ENCODE measurements around the gene KDM6B.

KDM6B gene

GRCh38 chr17:7824021-7824924, 9.7 kb upstream of the KDM6B start:
- DNase-seq (ENCODE audit: low read depth), result no peak

DNA sequence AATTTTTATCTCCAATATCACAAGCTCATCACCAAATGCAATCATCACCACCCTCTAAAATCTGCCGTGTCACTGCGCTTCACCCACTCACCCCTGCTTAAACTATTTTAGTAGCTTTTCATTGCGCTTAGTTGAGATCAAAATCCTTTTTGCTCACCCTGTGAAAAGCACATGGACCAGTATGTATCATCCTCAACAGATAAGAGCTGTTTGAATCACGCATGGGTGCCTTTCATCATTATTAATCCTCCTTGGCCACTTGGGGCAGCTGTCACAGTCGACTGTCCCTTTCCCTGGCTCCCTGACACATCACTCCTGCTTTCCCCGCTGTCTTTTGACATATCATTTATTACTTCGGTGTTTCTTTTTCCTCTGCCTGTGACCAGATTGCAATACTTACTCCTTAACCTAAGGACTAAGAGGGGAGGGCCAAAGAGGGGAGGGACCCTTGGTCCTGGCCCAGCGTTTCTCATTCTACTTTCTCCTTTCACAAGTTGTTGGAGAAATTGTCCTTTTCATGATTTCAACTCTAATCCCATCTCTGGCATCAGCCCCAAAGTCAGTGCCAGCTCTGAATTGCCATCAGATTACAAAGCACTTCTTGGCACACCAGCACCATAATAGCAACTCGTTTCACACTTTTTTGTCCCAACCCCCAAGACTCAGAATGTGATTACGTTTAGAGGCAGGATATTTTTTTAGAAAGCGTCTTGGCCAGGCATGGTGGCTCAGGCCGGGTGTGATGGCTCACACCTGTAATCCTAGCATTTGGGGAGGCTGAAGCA, 8.6 kb upstream of the KDM6B start:
- no peak for DNase-seq (ENCODE audit: low read depth)

DNA sequence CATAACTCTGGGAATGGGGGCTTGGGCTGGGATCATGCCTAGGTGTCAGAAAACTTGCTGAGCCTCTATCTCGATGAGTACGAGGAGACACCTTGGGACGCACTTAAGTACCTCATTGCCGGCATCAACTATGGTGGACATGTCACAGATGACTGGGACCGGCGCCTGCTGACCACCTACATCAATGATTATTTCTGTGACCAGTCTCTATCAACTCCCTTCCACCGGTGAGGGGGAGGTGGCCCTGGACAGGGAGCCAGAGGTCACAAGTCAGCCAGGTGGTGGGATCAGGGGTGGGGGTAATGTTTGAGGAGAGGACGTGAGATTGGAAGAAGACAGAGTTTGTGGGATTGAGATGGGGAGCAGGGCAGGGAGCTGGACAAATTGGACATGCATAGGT, 3.4 kb upstream of the KDM6B start:
- DNase-seq (ENCODE audit: low read depth), result no peak

DNA sequence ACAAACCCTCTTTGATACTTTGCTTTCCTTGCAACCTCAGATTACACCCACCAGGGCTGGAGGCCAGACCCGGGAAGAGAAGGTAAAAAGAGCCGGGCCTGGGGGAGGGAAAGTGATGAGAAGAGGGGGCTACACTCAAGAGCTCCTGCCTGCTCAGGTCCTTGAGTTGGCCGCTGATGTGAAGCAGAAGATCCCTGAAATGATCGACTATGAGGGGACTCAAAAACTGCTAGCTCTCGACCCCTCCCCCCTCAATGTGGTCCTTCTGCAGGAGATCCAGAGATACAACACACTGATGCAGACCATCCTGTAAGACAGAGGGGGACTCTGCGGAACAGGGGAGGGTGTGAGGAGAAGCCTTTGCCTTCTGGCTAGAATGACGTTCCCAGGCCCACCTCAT, 2.8 kb upstream of the KDM6B start:
- no peak for DNase-seq (ENCODE audit: low read depth)

DNA sequence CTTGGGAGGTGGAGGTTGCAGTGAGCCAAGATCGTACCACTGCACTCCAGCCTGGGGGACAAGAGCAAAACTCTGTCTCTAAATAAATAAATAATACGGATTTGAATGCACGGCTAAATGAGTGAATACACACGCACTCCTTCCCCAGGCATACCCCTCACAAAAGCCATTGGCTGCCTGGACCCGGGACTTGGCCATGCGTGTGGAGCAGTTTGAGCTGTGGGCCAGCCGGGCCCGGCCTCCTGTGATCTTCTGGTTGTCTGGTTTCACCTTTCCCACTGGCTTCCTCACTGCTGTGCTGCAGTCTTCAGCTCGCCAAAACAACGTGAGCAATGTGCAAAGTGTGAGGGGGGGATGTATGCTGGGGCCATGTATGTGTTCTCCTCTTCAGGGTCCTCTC, 1.6 kb upstream of the KDM6B start:
- DNase-seq (ENCODE audit: low read depth), result no peak

DNA sequence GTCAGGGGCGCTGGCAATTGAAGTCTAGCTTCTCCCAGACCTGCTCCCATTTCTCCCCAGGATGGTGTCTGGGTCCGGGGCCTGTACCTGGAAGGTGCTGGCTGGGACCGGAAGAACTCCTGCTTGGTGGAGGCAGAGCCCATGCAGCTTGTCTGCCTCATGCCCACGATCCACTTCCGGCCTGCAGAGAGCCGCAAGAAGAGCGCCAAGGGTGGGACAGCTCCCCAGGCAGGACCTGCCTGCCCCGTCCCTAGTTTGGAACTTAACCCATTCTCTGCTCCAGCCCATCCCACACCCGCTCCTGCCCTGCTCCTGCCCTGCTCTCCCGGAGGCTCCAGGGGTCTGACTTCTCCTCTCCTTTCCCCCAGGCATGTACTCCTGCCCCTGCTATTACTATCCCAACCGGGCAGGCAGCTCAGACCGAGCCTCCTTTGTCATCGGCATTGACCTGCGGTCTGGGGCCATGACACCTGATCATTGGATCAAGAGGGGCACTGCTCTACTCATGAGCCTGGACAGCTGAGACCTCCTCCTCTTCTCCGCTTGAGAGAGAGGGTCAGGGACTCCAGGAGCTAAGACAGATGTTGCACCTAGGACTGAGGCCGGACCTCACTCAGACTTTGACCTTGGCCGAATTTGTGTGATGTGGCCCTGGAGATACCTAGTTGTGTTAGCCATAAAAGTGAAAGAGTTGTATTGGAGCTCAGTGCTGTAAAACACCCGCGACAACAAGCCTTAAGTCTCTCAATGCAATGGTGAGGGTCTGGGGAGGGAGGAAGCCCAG, 814 bp upstream of the KDM6B start:
- no peak for DNase-seq (ENCODE audit: low read depth)

- no peak for DNase-seq (ENCODE audit: low read depth)
Measured at GRCh38 chr17:7834542-7834956, 532 bp downstream of the KDM6B start.

- peak; percentile 84 for DNase-seq (ENCODE audit: low read depth)
Measured at GRCh38 chr17:7834957-7835813, 1.2 kb downstream of the KDM6B start.

GRCh38 chr17:7835814-7836595, 2.0 kb downstream of the KDM6B start:
- DNase-seq (ENCODE audit: low read depth), result no peak

- no peak for DNase-seq (ENCODE audit: low read depth)
Measured at GRCh38 chr17:7836596-7837407, 2.8 kb downstream of the KDM6B start.

DNA sequence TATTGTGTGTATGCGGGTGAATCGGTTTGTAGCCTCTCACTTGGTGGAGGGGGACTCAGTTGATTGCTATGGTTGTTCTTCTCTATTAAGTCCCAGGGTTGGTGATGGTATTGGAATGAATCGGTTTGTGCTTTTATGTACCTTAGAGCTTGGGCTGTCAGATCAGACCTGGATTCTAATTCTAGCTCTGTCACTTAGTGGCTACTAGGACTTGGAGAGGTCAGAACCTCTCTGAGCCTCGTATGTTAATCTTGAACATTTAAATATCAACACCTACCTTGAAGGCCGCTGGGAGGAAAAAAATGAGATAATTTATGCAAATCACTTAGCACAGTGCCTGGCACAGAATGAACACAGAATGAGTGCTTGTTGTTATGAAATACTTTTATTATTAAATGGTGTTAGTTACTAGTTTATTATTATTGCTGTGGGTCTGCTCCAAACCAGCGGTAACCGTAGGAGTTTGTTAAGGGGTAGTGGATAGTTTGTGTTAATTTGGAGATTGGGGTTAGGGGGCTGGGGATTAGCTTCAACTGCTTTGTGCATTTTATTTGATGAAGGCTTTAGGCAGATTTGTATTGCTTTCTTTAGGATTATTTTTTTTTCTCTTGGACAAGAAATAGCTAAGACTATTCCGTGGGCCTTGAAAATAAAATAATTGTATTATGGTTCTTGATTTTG, 3.5 kb downstream of the KDM6B start:
- no peak for DNase-seq (ENCODE audit: low read depth)

DNA sequence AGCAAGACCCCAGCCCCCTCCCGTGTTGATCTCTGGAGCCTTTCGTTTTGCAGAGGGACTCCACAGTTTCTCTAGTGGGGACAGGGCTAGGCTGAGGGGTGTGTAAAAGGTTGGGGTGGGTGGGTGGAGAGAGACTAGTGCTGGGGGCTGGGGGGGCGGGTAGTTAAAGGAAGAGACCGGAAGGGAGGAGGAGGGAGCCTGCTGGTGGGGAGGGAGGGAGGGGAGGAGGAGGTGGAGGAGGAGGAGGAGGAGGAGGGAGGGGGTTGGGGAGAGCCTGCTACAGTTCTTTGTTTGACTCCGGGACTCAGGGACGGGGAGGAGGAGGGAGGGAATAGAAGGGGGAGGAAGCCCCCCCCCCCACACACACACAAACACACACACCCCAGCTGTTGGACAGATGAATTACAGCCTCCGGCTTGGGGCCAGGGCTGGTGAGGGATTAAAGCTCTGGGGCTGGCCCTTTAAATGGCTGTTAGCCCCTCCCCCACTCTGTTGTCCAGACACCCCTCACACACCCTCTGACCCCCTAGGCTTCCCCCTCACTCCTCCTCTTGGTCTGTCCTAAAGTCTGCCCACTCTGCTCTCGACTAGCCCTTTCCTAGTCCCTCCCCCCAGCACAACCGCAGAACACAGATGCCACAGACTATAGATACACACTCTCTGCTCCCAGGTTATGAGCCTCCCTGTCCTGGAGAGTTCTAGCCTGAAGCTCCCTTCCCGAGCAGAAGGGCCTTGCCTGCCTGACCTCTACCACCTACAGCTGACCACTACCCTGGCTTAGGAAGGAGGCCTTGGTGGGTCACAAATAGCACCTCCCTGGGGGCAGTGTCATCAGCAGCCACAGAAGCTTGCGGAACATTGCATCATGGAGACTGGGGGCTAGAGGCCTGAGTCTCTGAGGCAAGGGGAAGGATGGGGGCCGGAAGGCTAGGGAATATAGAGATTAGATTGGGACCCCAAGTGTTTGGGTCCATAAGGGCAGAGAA, 4.4 kb downstream of the KDM6B start:
- DNase-seq (ENCODE audit: low read depth), result no peak

DNA sequence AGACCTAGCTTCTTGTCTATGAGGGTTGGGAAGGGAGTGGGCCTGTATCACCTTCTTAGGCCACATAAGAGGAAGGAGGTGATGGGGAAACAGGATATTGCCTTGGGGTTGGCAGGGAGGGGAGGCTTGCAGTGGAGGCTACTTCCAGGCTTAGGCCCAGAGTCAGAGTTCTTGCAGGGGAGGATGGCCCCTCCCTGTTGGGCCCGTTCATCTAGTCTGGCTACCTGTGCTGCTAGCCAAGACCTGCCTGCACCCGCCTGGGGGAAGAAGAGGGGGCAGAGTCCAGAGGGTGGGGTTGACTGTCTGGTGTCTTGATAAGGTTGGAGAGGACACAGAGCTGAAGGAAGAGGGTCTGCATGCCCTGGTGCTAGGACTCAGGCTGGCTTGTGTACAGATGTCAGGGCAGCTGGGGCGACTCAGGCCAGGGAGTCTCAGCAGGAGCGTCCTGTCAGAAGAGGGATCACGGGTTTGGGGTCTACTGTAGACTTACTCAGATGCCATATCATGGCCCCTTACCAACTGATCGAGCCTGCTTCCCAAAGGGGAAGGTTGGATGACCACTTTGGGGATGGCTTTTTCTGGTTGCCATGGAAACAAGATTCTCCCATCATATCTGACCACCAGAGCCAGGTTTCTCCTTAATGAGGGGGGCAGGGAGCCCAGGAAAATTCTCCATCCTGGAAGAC, 5.3 kb downstream of the KDM6B start:
- DNase-seq (ENCODE audit: low read depth), result no peak

GRCh38 chr17:7839876-7840261, 5.9 kb downstream of the KDM6B start:
- no peak for DNase-seq (ENCODE audit: low read depth)

DNA sequence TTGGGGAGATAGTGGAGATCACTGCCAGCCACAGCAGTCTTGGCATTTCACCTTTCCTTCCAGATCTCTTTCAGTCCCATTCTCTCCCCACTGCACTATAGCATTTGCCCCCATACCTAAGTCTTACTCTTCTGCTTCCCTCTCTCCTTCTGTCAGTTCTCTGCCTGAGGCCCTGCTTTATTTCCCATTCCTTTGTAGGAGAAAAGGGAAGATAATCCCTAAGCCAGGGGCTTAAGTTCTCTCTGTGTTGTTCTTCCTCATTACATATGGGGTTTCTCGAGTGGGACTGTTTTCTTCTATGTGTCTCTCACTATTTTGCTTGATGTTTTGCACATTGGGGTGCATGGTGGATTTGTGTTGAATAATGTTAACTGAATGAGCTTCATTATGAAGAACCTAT, 6.4 kb downstream of the KDM6B start:
- no peak for DNase-seq (ENCODE audit: low read depth)

- no peak for DNase-seq (ENCODE audit: low read depth)
Measured at GRCh38 chr17:7840875-7841274, 6.9 kb downstream of the KDM6B start.

DNA sequence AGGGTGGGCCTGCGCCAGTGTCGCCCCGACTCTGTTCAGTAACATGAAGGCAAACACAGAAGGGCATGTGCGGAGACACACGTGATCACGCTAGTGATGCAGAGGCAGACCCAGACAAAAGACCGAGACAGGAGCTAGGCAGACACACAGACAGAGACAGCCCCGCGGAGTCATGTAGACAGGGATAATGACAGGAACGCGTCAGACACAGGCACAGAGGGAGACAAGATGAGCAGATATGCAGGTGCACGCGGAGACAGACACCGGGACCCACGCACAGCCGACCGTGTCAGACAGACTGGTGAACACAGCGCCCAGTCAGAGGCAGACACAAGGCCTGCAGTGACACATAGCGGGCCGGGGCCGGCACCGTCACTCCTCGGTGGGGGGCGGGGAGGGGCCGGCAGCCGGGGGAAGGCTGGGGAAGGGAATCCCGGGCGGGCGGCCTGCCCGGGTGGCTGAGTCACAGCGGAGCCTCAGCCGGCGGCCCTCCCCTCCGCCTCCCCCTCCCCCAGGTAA, 7.4 kb downstream of the KDM6B start:
- no peak for DNase-seq (ENCODE audit: low read depth)

Data from non-pigmented ciliary epithelial cell (primary cell).